GM23338 (cell line): ENCODE data around the gene UTP11.
"Not testable (repeated sequence)": the region's sequence is repeated elsewhere in the genome, so short reads cannot be mapped to it uniquely, and the experiment has no call there.

Experiments
- ETS1 ChIP-seq: IDR thresholded peaks from 2 replicates; pipeline ENCODE4 v1.6.1; 2016; ENCODE audit warnings: antibody characterized with exemption
- EZH2 ChIP-seq: fragments of 200-600 bp; sonication (generic); IDR thresholded peaks from one replicate; pipeline ENCODE4 v1.8.0; 2017; ENCODE audit warnings: antibody characterized with exemption, mild to moderate bottlenecking, low read depth; ENCODE audit not compliant: unreplicated experiment

- TF ChIP-seq EZH2, ETS1: not testable (repeated sequence)
Observed at GRCh38 chr1:38032992-38033391, 20.5 kb downstream of the UTP11 start.
